Measurements from ENCODE around the gene ADARB2.
"Not testable (repeated sequence)": the region's sequence is repeated elsewhere in the genome, so short reads cannot be mapped to it uniquely, and the experiment has no call there.

Gene ADARB2

DNA sequence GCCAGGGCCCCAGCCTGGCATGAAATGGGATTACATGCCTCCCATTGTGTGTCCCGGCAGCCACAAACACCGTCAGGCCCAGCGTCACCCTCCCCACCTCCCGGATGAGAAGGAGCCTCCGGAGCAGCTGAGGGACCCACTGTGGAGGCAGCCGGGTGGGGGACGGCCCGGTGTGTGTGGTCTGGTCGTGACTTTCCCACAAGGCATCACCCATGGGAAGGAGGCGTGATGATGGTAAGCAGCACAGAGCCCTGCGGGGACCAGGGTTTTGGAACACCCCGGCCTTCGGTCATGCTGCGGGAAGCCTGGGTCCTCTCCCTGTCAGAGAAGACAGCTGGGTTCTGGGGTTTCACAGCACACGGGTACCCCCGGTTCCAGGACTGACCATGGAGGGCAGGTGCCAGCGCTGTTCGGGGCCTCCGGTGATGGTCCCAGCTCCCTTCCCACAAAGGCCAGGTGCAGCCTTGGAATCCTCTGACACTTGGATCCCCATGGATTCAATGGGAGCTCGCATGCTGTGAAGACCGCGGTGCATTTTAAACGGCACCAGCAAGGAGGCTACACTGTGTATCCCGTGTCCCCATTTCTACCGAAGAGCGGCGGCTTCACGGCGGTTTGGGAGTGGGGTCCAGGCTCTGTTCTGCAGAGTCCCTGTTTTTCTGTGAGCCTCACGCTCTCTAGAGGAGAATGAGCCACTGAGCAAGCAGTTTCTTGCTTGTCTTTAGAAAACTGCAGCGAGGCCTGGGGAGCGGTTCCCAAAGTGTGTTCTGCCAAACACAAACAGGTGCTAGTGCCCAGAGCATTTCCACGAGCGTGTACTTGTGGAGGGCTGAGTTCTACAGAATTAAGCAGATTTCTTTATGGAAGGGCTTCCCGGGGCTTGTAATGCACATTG lies 336.0 kb downstream of the ADARB2 start:
- no peak for DNase-seq

GRCh38 chr10:1400101-1401070 lies 336.9 kb downstream of the ADARB2 start:
- no peak for DNase-seq

- DNase-seq, result no peak
Measured at GRCh38 chr10:1399431-1400100, 337.8 kb downstream of the ADARB2 start.

GRCh38 chr10:1398626-1399410 lies 338.5 kb downstream of the ADARB2 start:
- no peak for DNase-seq

DNA sequence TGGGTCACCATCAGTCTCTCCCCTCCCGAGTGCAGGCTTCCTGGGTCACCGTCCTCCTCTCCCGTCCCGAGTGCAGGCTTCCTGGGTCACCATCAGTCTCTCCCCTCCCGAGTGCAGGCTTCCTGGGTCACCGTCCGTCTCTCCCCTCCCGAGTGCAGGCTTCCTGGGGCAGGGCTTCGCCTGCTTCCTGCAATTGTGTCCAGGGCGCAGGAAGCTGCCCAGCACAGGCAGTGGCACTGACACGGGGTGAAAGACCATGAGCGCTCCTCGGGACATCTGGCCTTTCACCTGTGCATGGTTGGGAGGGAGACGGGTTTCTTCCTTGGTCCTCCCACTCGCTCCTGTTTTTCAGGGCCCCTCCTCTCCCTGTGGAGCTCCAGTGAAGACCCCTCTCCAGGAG lies 339.2 kb downstream of the ADARB2 start:
- not testable (repeated sequence) for DNase-seq

GRCh38 chr10:1396297-1396635 lies 341.1 kb downstream of the ADARB2 start:
- DNase-seq, result no peak

DNA sequence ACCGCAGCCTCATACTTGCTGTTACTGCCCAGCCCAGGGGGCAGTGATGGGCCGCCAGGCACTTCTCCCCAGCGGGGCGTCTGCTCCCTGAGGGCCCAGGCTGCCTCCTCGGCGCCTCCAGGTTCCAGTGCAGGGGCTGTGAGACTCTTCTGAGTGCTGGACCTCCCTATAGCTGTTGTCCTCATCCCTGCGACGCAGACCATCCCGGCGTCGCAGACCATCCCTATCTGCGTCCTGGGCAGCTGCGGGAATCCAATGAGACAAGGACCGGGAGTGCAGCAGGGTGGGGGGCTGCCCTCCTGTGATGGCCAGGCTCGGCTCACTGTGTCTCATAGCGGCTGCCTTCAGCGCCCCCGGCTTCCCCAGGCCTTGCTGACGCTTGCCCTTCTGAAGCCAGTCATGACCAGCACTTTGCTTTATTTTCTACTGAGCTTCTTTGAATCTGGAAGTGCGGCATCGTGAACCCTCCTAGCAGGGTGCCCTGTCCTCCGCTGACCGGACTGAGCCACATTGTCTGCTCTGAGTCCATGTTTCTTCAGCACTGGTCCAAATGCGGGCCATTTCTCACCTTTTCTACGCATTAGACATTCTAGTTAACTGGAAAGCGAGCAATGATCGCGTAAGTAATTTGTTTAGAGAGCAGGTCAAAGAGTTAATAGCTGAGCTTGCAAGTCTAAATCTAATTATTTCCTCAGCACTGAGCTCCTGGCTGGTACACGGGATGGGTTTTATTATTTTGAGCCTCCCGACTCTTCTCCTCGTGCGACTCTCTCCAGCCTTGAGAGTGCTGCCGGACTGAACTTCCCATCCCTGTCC lies 341.6 kb downstream of the ADARB2 start:
- DNase-seq, result no peak

GRCh38 chr10:1395025-1395480 lies 342.3 kb downstream of the ADARB2 start:
- DNase-seq, result no peak

- DNase-seq, result no peak
Measured at GRCh38 chr10:1394155-1394912, 343.0 kb downstream of the ADARB2 start.

DNA sequence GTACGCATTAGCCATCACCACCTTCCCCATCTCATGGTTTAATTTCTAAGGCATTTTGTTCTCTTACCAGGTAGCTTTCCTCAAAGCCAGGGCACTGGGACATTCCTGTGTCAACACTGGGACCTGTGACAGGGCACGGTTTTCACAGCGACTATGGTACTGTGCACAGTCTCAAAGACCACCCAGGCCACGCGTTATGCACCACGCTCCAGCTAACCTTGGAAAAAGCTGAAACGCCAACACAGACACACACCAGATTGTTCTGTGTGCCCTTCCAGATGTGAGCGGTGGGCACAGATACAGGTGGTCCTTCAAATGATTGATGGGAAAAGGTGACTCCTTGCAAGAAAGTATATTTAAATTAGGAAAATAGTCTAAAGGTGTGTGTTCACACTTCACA lies 343.8 kb downstream of the ADARB2 start:
- DNase-seq, result no peak

DNA sequence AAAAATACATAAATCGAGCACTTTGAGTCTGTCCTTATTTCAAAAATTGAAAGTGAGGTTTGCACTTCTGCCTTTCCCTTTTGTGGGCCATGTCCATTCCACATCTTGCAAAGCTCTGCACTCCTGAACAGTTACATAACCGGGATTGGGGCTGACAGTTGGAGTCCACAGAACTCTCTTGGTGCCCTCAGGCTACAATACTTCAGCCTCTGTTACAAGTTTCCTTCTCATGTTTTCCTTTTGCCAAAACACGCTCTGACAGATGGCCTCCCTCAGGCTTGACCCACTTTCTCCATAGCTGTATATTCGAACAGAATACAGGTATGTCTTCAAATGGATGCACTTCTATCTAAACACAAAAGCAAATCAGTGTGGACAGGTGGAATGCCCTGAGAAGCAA lies 345.2 kb downstream of the ADARB2 start:
- no peak for DNase-seq

DNA sequence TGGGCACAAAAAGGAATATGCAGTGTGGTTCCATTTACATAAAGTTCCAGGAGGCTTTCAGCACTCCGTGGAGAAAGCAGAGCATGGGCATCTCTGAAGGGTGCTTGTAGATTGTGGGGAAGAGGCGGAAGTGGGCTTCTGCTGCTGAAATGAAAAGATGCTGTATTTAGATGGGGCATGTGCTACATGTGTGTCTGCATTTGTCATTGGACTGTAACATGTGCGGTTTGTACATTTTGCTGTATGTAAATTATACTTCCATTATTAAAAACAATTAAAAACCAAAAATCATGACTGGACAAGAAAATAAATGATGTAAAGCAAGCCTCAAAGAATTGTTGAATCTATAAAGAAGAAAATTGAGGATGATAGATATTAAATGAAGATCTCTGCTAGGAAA lies 347.1 kb downstream of the ADARB2 start:
- DNase-seq, result no peak

DNA sequence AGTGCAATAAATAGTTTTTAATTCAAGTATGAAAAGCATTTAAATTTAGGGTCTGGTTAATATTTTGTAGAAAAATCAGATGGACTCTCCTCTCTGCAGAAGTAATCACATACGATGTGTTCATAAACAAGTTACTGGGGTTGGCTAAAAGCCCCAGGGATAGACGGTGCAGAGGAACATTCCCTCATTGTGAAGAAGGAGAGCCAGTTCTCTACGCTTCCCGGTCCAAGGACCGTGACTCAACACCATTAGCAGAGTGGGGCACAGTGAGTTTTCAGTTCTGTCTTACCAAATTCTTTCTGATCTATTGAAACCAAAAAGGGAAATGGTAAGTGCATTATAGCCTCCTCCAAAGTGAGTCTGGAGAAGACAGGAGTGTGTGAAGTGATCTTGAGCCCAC lies 353.3 kb downstream of the ADARB2 start:
- no peak for DNase-seq

DNA sequence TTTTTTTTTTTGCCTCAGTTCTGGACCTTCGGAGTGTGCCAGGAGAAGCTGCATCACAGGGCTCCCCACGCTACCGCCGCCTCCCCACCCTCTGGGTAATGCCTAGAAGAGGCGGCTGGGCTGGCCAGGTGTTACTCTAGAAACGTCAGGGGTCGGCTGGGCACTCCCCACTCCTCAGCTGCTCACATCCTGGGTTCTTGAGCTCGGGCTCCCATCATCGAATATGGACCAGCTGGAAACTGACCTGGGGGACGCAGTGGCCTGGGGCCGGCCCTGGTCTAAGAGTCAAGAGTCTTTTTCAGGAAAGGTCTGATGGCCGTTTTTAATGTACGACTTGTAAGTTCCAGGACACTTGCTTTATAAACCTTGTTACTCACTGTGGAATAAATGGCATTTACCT lies 354.6 kb downstream of the ADARB2 start:
- DNase-seq, result no peak

DNA sequence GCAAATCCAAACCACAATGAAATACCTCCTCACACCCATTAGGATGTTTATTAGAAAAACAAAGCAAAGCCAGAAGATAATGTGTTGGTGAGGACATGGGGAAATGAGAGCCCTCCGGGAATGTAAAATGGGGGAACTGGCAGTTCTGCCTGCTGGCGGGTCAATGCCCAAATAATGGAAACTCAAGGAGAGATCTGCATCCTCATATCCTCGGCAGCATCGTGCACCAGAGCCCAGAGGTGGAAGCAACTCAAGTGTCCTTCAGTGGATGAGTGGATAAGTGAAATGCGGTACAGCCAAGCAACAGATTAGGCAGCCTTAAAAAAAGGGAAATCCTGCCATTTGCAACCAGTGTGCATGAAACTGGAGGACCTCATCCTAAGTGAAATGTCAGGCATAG lies 356.0 kb downstream of the ADARB2 start:
- no peak for DNase-seq

- DNase-seq, result no peak
Measured at GRCh38 chr10:1380088-1380671, 357.1 kb downstream of the ADARB2 start.

DNA sequence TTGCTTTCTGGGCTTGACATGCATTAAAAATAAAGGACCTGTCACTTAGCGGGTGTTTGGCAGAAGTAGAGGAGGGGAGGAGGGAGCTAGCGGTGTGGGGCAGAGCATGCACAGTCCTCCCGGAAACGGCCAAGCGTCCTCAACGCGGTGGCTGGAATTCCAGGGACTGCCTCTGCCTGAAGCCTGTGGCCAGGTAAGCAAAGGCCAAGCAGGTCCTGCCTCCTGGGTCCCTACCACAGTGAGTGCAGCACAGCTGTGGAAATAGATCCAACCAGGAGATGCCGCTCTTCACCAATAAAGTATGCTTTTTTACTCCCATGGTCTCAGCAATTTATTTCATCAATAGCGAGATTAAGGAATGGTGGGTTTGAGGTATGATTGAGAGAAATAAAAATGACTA lies 357.7 kb downstream of the ADARB2 start:
- DNase-seq, result peak; percentile 41

DNA sequence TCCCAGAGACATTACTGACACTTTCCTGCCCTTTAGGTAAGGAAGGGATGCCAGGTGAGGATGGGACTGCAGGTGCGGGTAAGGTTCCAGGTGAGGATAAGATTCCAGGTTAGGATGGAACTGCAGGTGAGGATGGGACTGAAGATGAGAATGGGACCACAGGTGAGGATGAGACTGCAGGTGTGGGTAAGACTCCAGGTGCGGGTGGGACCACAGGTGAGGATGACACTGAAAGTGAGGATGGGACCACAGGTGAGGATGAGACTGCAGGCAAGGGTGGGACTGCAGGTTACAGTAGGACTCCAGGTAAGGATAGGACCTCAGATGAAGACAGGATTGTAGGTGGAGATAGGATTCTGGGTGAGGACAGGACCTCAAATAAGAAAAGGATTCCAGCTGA lies 358.9 kb downstream of the ADARB2 start:
- no peak for DNase-seq

- no peak for DNase-seq
Measured at GRCh38 chr10:1377740-1378397, 359.5 kb downstream of the ADARB2 start.

- no peak for DNase-seq
Measured at GRCh38 chr10:1377231-1377630, 360.1 kb downstream of the ADARB2 start.

Measured in NCI-H748 treated with DMSO at 0.1 percent for 48 hours (cell line).